Peyer's patch (tissue), 4 donors: ENCODE data around the gene GTF3A. TPM values are rescaled to one million over a fixed set of nuclear protein-coding genes. Genes with fewer than 3 reads are reported as not detected.

Experiments
- DNase-seq, 3 donors: peaks; one replicate each; pipeline ENCODE4 v3.0.0-alpha.2; 2017 to 2019
- H3K27ac ChIP-seq, 4 donors: fragments of 200-600 bp; sonication (generic); one replicate each; pipeline ENCODE4 v1.5.1; 2016 to 2019
- H3K27me3 ChIP-seq, 2 donors: fragments of 200-600 bp; sonication (generic); one replicate each; pipeline ENCODE4 v1.5.1; 2019
- H3K36me3 ChIP-seq, 3 donors: fragments of 200-600 bp; sonication (generic); one replicate each; pipeline ENCODE4 v1.5.1; 2016 to 2019
- H3K4me1 ChIP-seq, 4 donors: fragments of 200-600 bp; sonication (generic); one replicate each; pipeline ENCODE4 v1.5.1; 2016 to 2019
- H3K4me3 ChIP-seq, 4 donors: fragments of 200-600 bp; sonication (generic); 1 replicate in 3 of 4; 2 replicates in 1 of 4; pipeline ENCODE4 v1.5.1; 2016 to 2019; ENCODE audit warnings: mild to moderate bottlenecking in 1 of 4
- H3K9me3 ChIP-seq, 4 donors: fragments of 200-600 bp; sonication (generic); one replicate each; pipeline ENCODE4 v1.5.1; 2016 to 2019; ENCODE audit warnings: mild to moderate bottlenecking in 1 of 4
- CTCF ChIP-seq, 6 experiments: fragments of 450-650 bp in 4 of 6; fragments of 200-600 bp in 2 of 6; sonication (generic) in 1 of 6; IDR thresholded peaks; one replicate each; pipeline ENCODE4 v1.5.1; 2017 to 2019; ENCODE audit warnings: antibody characterized with exemption in 6 of 6, mild to moderate bottlenecking in 3 of 6, moderate library complexity in 1 of 6
- POLR2A ChIP-seq, 2 donors: fragments of 450-650 bp; IDR thresholded peaks; one replicate each; pipeline ENCODE4 v1.5.1; 2017; ENCODE audit warnings: antibody characterized with exemption in 2 of 2, mild to moderate bottlenecking in 2 of 2, moderate library complexity in 2 of 2
- total RNA-seq, 4 donors: library from RNA; depleted of rRNA; stranded (reverse); fragments of >200 nt; gene quantifications; one replicate each; pipeline ENCODE4 v1.1.0, GENCODE V29; 2016

GTF3A gene
- total RNA-seq, 4 donors from 2014 or later: 29.2 to 179 (median 49.3) TPM

- no peaks in the 10 kb centered on the region for H3K9me3 ChIP-seq
- no peak for TF ChIP-seq POLR2A (IDR thresholded peaks at IDR 0.05)
- TF ChIP-seq CTCF (IDR thresholded peaks at IDR 0.05): no peak
- no peaks in the 10 kb centered on the region for H3K4me1 ChIP-seq
- H3K27me3 ChIP-seq: no peaks in the 10 kb centered on the region
- H3K27ac ChIP-seq: no peak overlapping the region
- H3K36me3 ChIP-seq: no peaks in the 10 kb centered on the region
- DNase-seq: no peak
- no peak overlapping the region for H3K4me3 ChIP-seq
These were observed 42.1 kb downstream of the GTF3A start for GRCh38 chr13:27466513-27466912.

GRCh38 chr13:27470075-27470820 lies 45.8 kb downstream of the GTF3A start:
- Histone ChIP-seq H3K9me3 (no peaks in the 10 kb centered on the region), H3K4me3 (peak overlapping the region in 1 of 4 donors; percentile 36), H3K36me3 (no peaks in the 10 kb centered on the region), H3K27ac (peak overlapping the region in 3 of 4 donors; percentile 13 to 80 (median 39)), H3K27me3 (no peaks in the 10 kb centered on the region), H3K4me1 (no peaks in the 10 kb centered on the region)
- no peak for TF ChIP-seq CTCF (IDR thresholded peaks at IDR 0.05)
- TF ChIP-seq POLR2A (IDR thresholded peaks at IDR 0.05): no peak
- no peak for DNase-seq

- peak in 1 of 3 donors; percentile 0 for DNase-seq
- Histone ChIP-seq H3K4me3 (no peak overlapping the region), H3K4me1 (no peaks in the 10 kb centered on the region), H3K36me3 (no peaks in the 10 kb centered on the region), H3K9me3 (no peaks in the 10 kb centered on the region), H3K27me3 (no peaks in the 10 kb centered on the region), H3K27ac (no peak overlapping the region)
- no peak for TF ChIP-seq CTCF (IDR thresholded peaks at IDR 0.05)
- no peak for TF ChIP-seq POLR2A (IDR thresholded peaks at IDR 0.05)
These were observed 48.0 kb downstream of the GTF3A start for GRCh38 chr13:27472441-27472840.

- H3K27ac ChIP-seq: no peak overlapping the region
- TF ChIP-seq POLR2A (IDR thresholded peaks at IDR 0.05) (no peak), CTCF (IDR thresholded peaks at IDR 0.05) (no peak)
- no peak overlapping the region for H3K4me3 ChIP-seq
These were observed 48.5 kb downstream of the GTF3A start for GRCh38 chr13:27472941-27473340.

GRCh38 chr13:27474751-27475268 lies 50.4 kb downstream of the GTF3A start:
- H3K4me3 ChIP-seq: no peak overlapping the region
- no peak overlapping the region for H3K27ac ChIP-seq
- TF ChIP-seq CTCF (IDR thresholded peaks at IDR 0.05): no peak
- TF ChIP-seq POLR2A (IDR thresholded peaks at IDR 0.05): no peak
- H3K4me1 ChIP-seq: no peaks in the 10 kb centered on the region
- no peaks in the 10 kb centered on the region for H3K36me3 ChIP-seq
- H3K27me3 ChIP-seq: no peaks in the 10 kb centered on the region
- DNase-seq: peak in 1 of 3 donors; percentile 26
- no peaks in the 10 kb centered on the region for H3K9me3 ChIP-seq

More at GRCh38 chr13:27472941-27473340, 48.5 kb downstream of the GTF3A start:
- H3K27me3 ChIP-seq: no peaks in the 10 kb centered on the region
- H3K9me3 ChIP-seq: no peaks in the 10 kb centered on the region
- no peaks in the 10 kb centered on the region for H3K4me1 ChIP-seq
- DNase-seq: peak in 1 of 3 donors; percentile 35
- H3K36me3 ChIP-seq: no peaks in the 10 kb centered on the region
